GM12874 (cell line): Measurements from ENCODE around the gene ATG10.

Experiments used
- TF ChIP-seq, protein P1 (sequence below): IDR thresholded peaks from 2 replicates; pipeline ENCODE4 v1.5.1; 2011; ENCODE audit warnings: low read depth, mild to moderate bottlenecking, control low read depth, low read length, moderate library complexity; ENCODE audit not compliant: insufficient read depth

The ATG10 gene

DNA sequence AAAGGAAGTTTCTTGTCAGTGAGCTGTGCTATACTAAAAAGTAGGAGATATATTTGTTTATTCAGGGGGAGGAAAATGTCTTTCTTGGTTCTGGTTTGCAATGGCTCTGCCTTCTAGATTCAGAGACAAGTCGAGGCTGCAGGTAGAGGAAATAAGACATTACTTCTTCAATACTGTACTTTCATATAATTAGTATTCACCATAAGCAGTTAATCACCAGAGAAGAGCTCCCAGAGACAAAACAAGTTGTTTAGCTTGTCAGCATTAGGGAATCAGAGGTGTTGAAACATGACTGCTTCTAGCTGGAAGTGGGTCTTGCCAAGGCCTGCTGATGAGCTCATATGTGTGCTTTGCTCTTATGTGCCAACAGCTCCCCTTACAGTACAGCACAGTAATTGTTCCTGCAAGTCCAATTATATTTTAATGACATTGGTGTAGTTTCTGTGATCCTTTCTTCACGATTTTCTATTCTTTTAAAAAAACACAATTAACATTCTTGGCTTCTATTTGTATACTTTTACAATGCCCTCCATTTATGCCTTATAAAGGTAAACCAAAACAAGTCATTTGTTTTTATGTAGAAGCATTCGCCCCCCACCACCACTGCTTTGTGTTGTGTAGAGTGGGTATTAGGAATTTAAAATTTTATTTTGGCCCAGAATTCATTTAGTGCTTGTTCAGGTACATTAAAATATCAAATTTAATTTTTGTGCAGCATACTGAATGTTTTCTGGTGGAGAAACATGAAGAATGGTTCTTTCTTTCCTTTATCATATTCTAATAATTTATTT, 194.1 kb downstream of the ATG10 start:
- TF ChIP-seq, protein P1, sequence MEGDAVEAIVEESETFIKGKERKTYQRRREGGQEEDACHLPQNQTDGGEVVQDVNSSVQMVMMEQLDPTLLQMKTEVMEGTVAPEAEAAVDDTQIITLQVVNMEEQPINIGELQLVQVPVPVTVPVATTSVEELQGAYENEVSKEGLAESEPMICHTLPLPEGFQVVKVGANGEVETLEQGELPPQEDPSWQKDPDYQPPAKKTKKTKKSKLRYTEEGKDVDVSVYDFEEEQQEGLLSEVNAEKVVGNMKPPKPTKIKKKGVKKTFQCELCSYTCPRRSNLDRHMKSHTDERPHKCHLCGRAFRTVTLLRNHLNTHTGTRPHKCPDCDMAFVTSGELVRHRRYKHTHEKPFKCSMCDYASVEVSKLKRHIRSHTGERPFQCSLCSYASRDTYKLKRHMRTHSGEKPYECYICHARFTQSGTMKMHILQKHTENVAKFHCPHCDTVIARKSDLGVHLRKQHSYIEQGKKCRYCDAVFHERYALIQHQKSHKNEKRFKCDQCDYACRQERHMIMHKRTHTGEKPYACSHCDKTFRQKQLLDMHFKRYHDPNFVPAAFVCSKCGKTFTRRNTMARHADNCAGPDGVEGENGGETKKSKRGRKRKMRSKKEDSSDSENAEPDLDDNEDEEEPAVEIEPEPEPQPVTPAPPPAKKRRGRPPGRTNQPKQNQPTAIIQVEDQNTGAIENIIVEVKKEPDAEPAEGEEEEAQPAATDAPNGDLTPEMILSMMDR: peak; percentile 64

DNA sequence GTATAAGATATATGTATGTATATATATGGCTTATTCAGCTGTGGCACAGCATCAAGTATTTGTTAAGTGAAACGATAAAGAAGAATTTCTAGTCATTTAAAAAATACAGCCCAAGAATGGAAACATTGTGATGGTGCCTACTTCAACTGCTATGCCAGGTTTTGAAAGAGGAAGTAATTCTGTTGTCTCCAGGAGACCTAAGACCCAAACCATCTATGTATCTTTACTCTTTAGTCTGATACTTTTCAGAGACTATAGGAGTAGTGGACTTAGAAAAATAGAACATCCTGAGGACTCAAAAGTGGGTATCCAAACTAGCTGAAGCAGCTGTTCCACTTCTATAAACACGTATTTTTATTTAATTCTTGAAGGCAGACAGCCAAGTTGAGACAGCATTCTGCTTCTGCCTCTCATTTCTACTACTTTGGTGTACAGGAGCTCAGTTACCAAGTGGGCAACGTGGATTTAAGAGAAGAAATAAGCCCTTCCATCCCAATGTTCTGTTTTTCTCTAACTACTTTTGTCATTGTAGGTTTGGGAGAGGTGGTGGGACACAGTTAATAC, 195.6 kb downstream of the ATG10 start:
- TF ChIP-seq, protein P1: no peak

DNA sequence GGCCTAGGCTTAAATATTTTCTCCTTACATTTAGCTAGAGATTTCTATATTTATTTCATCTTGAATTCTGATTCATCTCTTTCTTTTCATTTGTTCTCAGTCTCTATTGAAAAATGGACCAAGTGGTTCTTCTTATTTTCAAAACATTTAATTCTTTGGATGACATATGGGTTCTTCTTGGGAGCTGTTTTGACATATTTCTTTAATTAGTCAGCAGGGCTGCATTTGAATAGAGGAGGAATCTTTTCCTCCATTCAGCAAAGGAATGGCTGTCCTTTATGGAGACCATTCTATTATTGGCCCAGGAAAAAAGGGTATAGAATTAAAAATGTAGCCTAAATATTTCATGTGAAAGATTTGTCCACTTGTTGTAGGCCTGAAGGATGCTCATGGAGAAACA, 196.5 kb downstream of the ATG10 start:
- TF ChIP-seq, protein P1: no peak

DNA sequence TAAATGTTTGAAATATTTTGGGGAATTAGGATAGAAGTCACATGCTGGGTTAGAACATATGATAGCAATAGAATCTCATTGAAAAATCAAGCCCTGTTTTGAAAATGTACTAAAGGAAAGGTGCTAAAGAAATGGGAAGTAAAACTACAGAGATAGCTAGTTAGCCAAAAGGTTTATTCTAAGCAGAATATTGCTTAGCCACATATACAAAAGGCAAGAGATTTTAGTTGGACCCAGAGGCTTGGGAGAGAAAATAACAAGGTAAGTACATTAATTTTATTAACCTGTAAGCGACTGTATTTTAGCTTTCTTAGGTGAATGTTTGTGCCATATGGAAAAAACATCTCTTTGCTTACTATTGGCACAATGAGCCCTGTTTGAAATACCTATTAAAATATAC, 198.1 kb downstream of the ATG10 start:
- TF ChIP-seq, protein P1: no peak

DNA sequence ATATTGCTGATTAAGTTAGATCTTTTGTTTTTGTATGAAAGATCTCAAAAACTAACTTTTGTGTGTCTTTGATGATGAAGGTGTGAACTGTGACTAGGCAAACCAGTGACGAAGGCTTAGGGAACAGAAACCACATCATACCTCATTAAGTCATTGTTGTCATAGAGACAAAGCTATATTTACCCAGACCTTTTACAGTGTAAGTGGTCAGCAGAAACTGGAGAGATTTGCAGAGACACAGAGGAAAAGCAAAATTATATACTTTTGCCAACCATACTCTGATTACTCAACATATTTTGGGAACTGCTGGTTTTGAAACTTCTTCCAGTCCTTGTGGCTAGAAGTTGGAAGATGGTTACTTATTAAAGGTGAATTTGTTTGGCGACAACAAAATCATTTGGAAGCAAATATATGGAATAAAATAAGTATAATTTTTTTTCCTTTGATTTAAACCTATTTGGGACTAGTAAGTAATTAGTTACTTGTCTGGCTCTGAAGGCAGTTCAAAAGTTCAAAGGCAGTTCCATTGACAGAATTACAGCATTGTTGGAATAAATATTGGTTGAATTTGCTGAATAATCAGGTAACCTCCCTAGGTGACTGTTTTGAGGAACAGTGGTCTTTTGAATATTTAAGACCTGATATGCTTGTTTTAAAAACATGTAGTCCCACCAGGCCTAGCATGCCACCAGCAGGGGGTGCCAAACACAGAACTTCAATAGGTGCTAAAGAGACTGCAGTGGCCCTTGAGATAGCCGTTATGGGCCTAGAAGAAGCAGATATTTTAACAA, 202.5 kb downstream of the ATG10 start:
- TF ChIP-seq, protein P1: peak; percentile 64

DNA sequence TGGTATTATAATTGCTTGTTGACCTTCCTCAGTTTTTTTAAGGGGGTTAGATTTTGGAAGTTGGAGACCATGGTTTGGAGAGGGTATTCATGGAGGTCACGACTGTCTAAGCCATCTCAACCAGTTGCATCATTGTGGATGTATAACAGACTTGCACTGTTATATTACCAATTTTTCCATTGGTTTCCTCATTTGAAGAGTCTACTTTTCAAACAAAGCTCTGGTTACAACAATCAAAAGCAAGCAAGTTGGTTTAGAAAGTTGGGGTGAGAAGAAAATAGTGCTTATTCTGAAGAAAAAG, 203.0 kb downstream of the ATG10 start:
- TF ChIP-seq, protein P1: no peak

DNA sequence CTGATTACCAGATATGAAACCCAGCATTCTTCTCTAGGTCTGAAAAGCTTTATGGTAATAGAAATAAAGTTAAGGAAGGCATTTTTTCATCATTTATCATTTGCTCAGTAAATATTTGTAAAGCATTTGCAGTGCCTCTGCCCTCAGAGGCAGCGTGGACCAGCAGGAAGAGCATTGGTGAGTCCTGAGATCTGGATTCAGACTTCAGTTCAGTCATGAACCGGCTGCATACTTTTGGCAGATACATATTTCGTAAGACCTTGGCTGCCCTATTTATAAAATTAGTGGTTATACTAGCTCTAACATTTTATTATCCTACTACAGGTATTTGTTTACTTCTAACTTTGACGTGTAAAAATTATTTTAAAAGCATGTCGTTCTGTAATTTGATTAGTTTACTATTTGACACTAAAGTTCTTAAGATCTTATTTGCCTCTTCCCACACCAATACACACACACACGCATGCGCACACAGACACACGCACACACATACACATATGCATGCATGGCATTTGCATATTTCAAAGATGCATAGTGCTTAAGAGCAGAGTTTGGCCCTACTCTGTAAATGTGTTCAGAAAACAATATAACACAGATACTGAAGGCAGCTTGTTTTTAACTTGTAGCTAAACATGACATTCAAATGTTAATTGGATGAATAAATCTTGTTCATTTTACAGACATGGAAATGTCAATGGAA, 204.4 kb downstream of the ATG10 start:
- TF ChIP-seq, protein P1: no peak
